Esophagus muscularis mucosa (tissue), 4 donors: ENCODE measurements around the gene RPIA. TPM values are rescaled to one million over a fixed set of nuclear protein-coding genes. Genes with fewer than 3 reads are reported as not detected.

ENCODE experiments used
- DNase-seq: peaks from one replicate; pipeline ENCODE4 v3.0.0-alpha.2; 2017; ENCODE audit errors: extremely low spot score
- H3K27ac ChIP-seq, 4 donors: fragments of 200-600 bp; sonication (generic); replicated peaks in 1 of 4; 1 replicate in 3 of 4; 2 replicates in 1 of 4; pipeline ENCODE4 v1.5.1; 2016 to 2019; ENCODE audit warnings: mild to moderate bottlenecking in 1 of 4
- H3K27me3 ChIP-seq, 4 donors: fragments of 200-600 bp; sonication (generic); one replicate each; pipeline versions ENCODE4 v1.5.1 to v1.6.0; 2016 to 2019
- H3K36me3 ChIP-seq, 4 donors: fragments of 200-600 bp; sonication (generic); one replicate each; pipeline ENCODE4 v1.5.1; 2016 to 2019
- H3K4me1 ChIP-seq, 4 donors: fragments of 200-600 bp; sonication (generic); one replicate each; pipeline ENCODE4 v1.5.1; 2016 to 2019
- H3K4me3 ChIP-seq, 4 donors: fragments of 200-600 bp; sonication (generic); 1 replicate in 2 of 4; 2 replicates in 2 of 4; pipeline ENCODE4 v1.5.1; 2016 to 2019; ENCODE audit warnings: mild to moderate bottlenecking in 4 of 4, moderate library complexity in 1 of 4
- H3K9me3 ChIP-seq, 4 donors: fragments of 200-600 bp; sonication (generic); 1 replicate in 3 of 4; 2 replicates in 1 of 4; pipeline ENCODE4 v1.5.1; 2016 to 2019
- CTCF ChIP-seq, 3 experiments: fragments of 200-600 bp in 2 of 3; fragments of 450-650 bp in 1 of 3; sonication (generic) in 2 of 3; IDR thresholded peaks; one replicate each; pipeline ENCODE4 v1.5.1; 2017 to 2019; ENCODE audit warnings: antibody characterized with exemption in 3 of 3, mild to moderate bottlenecking in 2 of 3, moderate library complexity in 1 of 3
- EP300 ChIP-seq: sonication (generic); formaldehyde crosslinking; IDR thresholded peaks from one replicate; pipeline ENCODE4 v1.6.1; 2017; ENCODE audit warnings: antibody characterized with exemption
- POLR2A ChIP-seq: fragments of 450-650 bp; IDR thresholded peaks from one replicate; pipeline ENCODE4 v1.6.1; 2017; ENCODE audit warnings: antibody characterized with exemption, moderate library complexity, mild to moderate bottlenecking, low read depth
- POLR2AphosphoS5 ChIP-seq, 2 donors: sonication (generic); formaldehyde crosslinking; IDR thresholded peaks; one replicate each; pipeline ENCODE4 v1.6.1; 2017; ENCODE audit warnings: antibody characterized with exemption in 2 of 2
- WGBS: methylation state at CpG from one replicate; pipeline ENCODE4 v1.1.5; 2018; 5-methylcytosine and 5-hydroxymethylcytosine counted together
- intact Hi-C: fragments of 100-400 bp; cut with DNase I; formaldehyde crosslinking; loops from one replicate; pipeline ENCODE4 v1.15.1; 2023
- total RNA-seq, 4 donors: library from RNA; depleted of rRNA; stranded (reverse); fragments of >200 nt; gene quantifications; one replicate each; pipeline versions ENCODE4 v1.1.0 to v1.2.1, GENCODE V29; 2016

The RPIA gene
- total RNA-seq, 4 donors from 2014 or later: 6.6 to 8.6 (median 7.4) TPM

GRCh38 chr2:88687384-88687783 lies 4.1 kb upstream of the RPIA start:
- peaks cover 10 to 18% (median 13%) of the 10 kb centered on the region in 4 donors for H3K4me1 ChIP-seq
- H3K27ac ChIP-seq: no peak overlapping the region
- TF ChIP-seq POLR2A (no peak), EP300 (no peak), POLR2AphosphoS5 (IDR thresholded peaks at IDR 0.05) (no peak), CTCF (IDR thresholded peaks at IDR 0.05) (no peak)
- H3K9me3 ChIP-seq: no peaks in the 10 kb centered on the region
- intact Hi-C loops: no loop called here
- H3K36me3 ChIP-seq: no peaks in the 10 kb centered on the region
- H3K27me3 ChIP-seq: no peaks in the 10 kb centered on the region
- no peak overlapping the region for H3K4me3 ChIP-seq
- DNase-seq: no peak

GRCh38 chr2:88690591-88691338 lies 708 bp upstream of the RPIA start:
- Histone ChIP-seq H3K4me3 (peak overlapping the region; percentile 70 to 96 (median 78)), H3K4me1 (peaks cover 18 to 34% (median 29%) of the 10 kb centered on the region in 4 donors), H3K27ac (peak overlapping the region; percentile 73 to 85 (median 82)), H3K9me3 (no peaks in the 10 kb centered on the region), H3K36me3 (no peaks in the 10 kb centered on the region), H3K27me3 (no peaks in the 10 kb centered on the region)
- DNase-seq: no peak
- intact Hi-C loops: loop anchor here (5.0 kb wide), 1 partner anchor 63 kb away; the partner anchor contains the start of gene EIF2AK3
- TF ChIP-seq CTCF (IDR thresholded peaks at IDR 0.05) (peak in 1 of 3 experiments; percentile 22), EP300 (no peak)
- 38% methylated on average over 20 of the region's 20 CpGs for WGBS

- H3K9me3 ChIP-seq: no peaks in the 10 kb centered on the region
- no peaks in the 10 kb centered on the region for H3K36me3 ChIP-seq
- peak overlapping the region; percentile 73 to 85 (median 81) for H3K27ac ChIP-seq
- H3K27me3 ChIP-seq: no peaks in the 10 kb centered on the region
- H3K4me1 ChIP-seq: peaks cover 18 to 34% (median 30%) of the 10 kb centered on the region in 4 donors
- 0% methylated on average over 11 of the region's 11 CpGs for WGBS
- no peak for DNase-seq
- peak overlapping the region; percentile 70 to 96 (median 78) for H3K4me3 ChIP-seq
- intact Hi-C loops: loop anchor here (5.0 kb wide), 1 partner anchor 65 kb away; the partner anchor contains the start of gene EIF2AK3
- no peak for TF ChIP-seq CTCF (IDR thresholded peaks at IDR 0.05)
- no peak for TF ChIP-seq POLR2A
- no peak for TF ChIP-seq POLR2AphosphoS5 (IDR thresholded peaks at IDR 0.05)
- no peak for TF ChIP-seq EP300
Measured at GRCh38 chr2:88692187-88692586, 714 bp downstream of the RPIA start.

- 100% methylated on average over 3 of the region's 3 CpGs for WGBS
- no peaks in the 10 kb centered on the region for H3K9me3 ChIP-seq
- no peak overlapping the region for H3K27ac ChIP-seq
- H3K36me3 ChIP-seq: peaks cover 0 to 6% (median 2%) of the 10 kb centered on the region in 4 donors
- H3K27me3 ChIP-seq: no peaks in the 10 kb centered on the region
- intact Hi-C loops: loop anchor here (5.0 kb wide), 1 partner anchor 67 kb away; the partner anchor contains the start of gene EIF2AK3
- H3K4me1 ChIP-seq: peaks cover 18 to 36% (median 30%) of the 10 kb centered on the region in 4 donors
- DNase-seq: no peak
- no peak overlapping the region for H3K4me3 ChIP-seq
- TF ChIP-seq EP300 (no peak), CTCF (IDR thresholded peaks at IDR 0.05) (no peak), POLR2AphosphoS5 (IDR thresholded peaks at IDR 0.05) (no peak), POLR2A (no peak)
Measured at GRCh38 chr2:88693911-88694414, 2.5 kb downstream of the RPIA start.
